HG03442 (cell line): ENCODE data around the gene BCL7C.
A peak's percentile ranks its signal among the peaks of the same experiment; 100 is the strongest.

Experiments used
- ATAC-seq: cut with Tn5 transposase; IDR thresholded peaks from one replicate; pipeline ENCODE4 v1.9.1; 2021; ENCODE audit warnings: mild to moderate bottlenecking, moderate library complexity; ENCODE audit not compliant: unreplicated experiment

BCL7C gene

DNA sequence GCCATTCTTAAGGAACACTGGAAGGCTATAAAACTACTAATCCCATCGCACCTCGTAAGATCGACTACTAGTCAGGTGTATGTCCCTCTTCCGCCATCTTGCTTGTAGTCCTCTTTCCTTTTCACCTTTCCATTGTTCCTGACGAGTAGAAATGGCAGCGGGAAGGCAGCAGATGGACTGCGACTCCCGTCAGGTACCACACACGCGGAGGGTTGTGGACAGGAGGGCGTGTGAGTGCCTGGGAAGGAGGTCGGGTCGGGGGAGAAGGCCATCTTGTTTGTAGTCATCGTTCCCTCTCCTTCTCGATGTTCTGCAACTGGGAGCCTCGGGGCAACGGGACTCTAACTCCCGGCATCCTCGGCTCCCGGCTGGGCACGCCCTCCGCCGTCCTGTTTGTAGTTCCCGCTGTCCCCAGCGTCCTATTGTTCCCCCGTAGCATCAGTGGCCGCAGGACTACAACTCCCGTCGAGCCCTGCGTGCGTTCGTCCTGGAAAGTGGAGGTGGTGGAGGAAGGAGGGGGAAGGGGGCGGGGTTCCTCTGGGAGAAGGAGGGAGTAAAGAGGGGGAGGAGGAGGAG lies 29.2 kb upstream of the BCL7C start:
- peak; percentile 53 for ATAC-seq

DNA sequence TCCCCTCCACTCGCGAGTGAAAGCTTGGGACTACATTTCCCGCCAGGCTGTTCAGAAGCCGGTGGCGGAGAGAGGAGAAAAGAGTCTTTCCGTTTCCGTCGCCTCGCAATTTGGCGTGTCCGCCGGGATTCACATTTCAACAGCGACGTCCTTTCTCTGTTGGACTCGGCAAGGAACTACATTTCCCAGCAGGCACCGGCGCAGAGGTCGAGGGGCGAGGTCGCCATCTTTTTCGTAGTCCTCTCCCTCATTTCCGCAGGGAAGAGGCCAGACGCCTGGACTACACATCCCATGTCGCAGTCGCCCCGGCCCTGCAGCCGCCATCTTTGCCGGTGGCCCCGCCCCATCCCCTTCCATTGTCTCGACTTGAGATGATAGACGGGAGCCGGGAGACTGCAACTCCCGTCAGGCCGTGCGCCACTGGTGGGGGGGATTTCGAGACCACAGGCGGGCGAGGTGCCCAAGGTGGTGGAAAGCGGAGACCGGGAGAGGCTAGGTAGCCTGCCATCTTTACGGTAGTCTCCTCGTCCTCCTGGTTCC lies 28.6 kb upstream of the BCL7C start:
- ATAC-seq: peak; percentile 72

DNA sequence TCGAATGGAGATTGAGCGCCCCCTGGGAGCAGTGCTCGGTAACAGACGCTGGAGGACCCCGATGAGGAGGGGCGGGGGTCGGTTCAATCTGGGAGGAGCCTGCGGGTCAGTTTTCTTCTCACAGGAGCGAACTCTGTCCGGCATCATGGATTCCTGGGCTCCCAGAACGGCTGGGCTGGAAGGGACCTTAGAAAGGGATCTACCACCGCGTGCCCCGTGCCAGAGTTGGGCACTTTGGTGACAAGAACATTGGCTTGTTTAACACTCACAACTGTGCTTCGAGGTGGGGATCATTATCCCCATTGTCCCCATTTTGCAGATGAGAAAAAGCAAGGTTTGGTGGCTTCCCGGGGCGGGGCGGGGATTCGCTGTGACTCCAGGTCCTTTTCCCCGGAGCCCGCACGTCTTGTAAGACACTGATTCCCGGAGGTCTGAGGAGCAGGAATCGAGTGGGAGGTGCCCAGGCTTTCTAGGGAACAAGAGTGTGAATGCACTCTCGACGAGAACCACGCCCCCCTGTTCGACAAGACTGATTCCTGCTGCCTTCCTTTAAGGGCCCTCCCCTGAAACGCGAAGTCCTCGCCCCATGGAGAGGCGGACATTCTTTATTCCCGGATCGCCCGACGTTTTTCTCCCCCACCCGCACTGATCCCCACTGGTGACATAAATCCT lies 28.0 kb upstream of the BCL7C start:
- ATAC-seq: no peak

DNA sequence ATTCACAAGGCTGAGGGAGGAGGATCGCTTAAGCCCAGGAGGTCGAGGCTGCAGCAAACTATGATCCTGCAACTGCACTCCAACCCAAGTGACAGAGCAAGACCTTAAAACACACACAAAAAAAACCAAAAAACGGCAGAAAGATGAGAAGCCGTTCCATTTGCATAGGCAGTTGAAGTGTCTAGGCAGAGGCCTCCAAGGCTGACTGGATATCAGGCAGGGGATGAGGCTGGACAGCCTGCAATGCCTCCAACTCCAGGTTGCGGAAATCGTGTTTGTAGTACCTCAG lies 27.5 kb upstream of the BCL7C start:
- no peak for ATAC-seq

DNA sequence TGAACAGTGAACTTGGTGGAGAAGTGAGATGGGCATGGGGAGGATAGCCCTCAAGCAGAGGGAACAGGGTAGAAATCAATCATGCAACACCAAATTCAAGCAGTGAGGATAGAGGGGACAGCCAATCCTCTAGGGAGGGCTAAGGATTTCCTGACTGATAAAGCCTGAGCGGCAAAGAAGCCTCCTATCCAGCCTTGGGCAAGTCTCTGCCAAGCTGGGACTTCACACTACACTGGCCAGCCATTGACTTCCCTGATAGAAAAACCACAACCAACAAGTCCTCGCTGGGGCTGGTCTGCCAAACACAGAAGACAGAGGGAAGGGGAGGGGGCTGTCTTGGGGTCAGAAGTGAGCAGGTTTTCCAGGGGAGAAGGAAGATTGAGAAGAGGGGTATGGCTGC lies 27.0 kb upstream of the BCL7C start:
- ATAC-seq: no peak

DNA sequence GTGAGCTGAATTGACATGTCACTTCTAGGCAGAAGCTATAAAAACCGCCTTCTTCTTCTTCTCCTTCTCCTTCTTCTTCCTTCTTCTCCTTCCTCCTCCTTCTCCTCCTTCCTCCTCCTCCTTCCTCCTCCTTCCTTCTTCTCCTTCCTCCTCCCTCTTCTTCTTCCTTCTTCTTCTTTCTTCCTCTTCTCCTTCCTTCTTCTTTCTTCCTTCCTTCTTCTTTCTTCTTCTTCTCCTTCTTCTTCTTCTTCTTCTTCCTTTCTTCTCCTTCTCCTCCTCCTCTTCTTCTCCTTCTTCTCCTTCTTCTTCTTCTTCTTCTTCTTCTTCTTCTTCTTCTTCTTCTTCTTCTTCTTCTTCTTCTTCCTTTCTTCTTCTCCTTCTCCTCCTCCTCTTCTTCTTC lies 24.7 kb upstream of the BCL7C start:
- ATAC-seq: no peak

DNA sequence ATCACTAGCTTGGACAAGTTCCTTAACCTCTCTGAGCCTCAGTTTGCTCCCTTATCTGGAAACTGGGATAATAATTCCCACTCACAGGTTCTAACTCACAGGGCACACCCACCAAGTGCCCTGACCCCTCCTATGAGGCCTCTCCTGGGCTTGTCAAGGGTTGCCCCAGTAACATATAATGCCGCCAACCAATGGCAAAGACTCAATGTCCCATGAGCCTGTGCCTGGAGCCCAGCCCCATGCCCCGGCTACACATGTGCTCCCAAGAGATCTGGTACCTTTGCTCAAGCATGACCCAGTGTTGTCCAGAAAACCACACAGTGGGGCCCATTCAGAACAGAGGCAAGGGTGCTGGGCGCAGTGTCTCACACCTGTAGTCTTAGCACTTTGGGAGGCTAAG lies 21.0 kb upstream of the BCL7C start:
- no peak for ATAC-seq

DNA sequence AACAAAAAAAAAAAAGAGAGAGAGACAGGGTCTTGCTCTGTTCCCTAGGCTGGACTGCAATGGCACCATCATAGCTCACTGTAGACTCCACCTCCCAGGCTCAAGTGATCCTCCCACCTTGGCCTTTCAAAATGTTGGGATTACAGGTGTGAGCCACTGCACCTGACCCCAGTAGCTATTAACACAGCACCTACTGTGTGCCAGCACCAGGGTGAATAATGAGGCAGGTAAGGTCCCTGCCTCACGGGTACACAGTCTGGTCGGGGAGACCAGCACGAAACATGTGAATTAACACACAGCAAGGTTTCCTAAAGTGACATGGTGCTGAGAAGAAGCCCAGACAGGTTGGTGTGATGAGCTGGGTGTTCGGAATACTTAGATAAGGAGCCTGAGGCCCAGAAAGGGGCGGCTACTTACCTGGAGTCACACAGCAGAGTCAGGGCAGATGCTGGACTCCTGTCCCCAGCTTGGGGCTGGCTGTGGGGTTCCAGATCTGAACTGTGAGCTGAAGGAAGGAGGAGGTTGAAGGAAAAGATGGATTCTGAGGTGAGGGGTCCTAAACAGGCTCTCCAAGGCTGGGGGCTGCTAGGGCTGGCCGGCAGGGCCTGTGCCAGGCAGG lies 19.0 kb upstream of the BCL7C start:
- ATAC-seq: no peak

DNA sequence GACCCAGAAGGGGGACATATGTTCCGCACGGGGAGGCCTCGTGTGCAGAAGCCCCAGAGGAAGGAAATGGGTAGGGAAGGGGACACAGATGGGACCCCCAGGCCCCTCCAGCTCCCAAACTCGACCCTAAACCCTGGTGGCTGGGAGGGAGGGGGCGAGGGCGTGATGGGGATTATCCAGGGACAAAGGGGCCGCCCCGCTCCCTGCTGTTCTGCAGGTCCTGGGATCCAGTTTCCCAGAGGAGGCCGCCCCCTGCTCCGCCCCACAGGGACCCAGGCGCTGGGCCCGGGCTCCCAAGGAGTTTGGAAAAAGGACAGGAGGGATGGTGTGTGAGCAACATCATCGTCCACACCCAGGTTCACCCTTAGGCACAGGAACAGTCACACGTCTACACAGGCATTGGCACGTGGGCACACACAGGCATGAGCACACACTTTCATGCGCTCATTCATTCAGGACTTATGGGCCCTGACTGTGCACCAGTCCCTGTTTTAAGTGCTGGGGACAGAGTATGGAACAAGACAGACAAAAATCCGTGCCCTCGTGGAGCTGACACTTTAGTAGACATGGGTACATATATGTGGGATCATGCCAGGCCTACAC lies 16.7 kb upstream of the BCL7C start:
- no peak for ATAC-seq

DNA sequence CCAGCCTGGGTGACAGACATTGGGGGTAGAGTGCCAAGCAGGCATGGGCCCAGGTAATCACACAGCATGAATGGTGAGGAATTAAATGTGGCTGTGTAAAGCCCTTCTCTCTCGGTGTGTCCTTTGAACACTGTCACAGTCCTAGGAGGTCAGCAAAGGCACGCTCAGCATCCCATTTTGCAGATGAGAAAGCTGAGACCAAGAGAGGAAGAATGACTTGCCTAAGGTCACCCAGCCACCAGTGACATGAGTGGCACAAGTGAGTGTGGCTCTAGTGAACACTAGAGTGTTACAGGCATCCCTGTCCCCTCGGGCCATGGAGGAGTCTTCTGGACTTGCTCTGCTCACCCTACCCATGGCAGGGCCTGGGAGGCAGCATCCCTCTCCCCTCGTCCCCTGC lies 13.2 kb upstream of the BCL7C start:
- ATAC-seq: no peak

DNA sequence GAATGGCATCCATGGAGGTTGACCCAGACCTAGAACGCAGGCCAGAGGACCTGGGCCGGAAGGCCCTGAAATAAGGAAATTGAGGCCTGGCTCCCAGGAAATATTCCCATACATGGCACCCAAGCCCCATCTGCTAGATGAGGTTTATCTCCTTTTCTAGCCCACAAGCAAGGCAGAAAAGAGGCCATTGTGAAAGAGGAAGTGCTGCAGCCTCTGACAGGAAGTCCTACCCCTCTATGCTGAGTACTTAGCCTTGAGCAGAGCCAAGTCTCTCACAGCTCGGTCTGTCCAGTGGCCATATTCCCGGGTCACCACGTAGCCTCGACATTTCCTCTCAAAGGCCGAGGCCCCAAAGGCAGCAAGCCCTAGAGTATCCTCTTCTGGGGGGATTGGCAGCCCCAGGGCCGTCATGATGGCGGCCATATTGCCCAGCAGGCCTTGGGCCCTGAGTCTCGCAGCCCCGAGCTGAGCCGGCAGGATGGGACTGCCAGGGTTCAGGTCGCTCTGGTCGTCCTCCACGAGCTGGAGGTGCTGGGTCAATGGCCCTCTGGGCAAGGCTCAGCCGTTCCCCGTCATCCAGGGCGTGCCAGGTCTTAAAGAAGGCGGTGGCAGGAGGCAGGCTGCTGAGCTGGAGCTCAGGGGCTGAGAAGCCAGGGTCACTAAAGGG lies 10.4 kb upstream of the BCL7C start:
- ATAC-seq: no peak

DNA sequence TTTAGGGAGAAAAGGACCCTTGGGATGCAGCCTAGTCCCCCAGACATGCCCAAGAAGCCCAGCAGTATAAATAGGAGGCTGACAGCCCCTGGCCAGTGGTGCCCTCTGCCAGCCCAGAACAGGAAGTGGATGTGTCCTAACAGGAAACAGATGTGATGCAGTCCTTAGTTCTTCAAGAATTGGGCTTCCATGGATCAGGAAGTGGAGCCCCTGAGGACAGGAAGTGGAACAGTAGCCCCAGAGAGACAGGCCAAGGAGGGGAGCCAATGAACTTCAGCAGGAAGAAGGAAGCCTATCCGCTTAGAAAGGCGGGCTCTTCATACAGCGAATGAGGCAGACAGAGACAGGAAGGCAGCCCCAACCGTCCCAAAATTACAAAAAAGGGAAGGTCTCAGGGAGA lies 9.7 kb upstream of the BCL7C start:
- ATAC-seq: no peak

DNA sequence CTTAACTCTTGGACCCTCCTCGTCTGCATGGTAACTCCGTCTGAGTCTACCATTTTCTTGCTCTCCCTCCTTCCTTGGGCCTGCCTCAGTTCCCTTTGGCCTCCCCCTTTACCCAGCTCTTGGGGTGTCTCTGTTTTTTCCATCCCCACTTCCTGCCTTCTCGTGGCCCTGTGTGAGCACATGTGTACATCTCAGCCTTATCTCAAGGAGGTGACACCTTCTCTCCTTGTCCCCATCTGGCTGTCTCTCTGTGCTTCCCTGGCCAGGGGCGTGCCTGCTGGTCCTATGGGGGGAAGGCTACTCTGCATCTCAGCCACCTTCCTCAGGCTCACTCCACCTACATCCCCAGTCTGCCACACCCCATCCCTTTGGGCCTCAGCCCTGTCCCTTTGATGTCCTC lies 9.1 kb upstream of the BCL7C start:
- no peak for ATAC-seq

DNA sequence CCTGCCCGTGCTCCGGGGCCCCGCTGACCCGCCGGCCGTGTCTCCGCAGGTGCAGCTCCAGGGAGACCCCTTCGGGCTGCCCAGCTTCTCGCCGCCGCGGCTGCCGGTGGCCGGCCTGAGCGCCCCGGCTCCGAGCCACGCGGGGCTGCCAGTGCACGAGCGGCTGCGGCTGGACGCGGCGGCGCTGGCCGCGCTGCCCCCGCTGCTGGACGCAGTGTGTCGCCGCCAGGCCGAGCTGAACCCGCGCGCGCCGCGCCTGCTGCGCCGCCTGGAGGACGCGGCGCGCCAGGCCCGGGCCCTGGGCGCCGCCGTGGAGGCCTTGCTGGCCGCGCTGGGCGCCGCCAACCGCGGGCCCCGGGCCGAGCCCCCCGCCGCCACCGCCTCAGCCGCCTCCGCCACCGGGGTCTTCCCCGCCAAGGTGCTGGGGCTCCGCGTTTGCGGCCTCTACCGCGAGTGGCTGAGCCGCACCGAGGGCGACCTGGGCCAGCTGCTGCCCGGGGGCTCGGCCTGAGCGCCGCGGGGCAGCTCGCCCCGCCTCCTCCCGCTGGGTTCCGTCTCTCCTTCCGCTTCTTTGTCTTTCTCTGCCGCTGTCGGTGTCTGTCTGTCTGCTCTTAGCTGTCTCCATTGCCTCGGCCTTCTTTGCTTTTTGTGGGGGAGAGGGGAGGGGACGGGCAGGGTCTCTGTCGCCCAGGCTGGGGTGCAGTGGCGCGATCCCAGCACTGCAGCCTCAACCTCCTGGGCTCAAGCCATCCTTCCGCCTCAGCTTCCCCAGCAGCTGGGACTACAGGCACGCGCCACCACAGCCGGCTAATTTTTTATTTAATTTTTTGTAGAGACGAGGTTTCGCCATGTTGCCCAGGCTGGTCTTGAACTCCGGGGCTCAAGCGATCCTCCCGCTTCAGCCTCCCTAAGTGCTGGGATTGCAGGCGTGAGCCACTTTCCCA lies 8.4 kb upstream of the BCL7C start:
- ATAC-seq: no peak

DNA sequence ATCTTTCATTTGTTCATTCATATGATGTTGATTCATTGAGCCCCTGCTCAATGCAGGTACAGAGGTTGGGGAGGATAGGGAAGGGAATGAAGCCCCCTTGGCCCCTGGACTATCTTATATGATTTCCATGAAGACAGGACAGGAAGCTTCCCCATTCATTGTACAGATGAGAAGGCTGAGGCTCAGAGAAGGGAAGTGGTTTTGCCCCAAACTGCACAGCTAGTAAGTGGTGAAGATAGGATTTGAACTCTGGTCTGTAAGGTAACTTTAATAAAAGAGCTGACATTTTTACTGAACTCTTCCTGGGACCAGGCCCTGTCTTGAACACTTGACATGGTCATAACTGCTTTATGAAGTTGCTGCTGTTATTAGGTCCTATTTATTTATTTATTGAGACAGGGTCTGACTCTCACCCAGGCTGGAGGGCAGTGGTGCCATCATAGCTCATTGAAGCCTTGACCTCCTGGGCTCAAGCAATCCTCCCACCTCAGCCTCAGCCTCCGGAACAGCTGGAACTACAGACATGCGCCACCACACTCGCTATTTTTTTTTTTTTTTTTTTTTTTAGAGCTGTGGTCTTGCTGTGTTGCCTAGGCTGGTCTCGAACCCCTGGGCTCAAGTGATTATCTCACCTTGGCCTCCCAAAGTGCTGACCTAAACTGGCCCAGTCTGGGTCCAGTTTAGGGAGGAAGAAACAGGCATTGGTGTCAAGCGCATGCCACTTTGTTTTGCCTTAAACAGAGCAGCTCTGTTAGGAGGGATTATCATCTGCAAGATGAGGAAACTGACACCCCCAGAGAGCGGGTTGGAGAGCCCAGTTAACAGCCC lies 7.5 kb upstream of the BCL7C start:
- no peak for ATAC-seq

DNA sequence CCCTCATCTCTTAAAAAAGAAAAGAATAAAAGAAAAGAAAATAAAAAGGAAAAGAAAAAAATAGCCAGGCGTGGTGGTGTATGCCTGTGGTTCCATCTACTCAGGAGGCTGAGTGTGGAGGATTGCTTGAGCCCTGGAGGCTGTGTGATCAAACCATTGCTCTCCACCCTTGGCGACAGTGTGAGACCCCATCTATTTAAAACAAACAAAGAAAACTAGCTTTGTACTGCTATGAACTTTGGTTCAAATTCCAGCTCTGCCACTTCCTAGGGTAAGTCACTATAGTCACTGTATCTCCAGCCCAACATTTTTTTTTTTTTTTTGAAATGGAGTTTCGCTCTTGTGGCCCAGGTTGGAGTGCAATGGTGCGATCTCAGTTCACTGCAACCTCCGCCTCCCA lies 6.7 kb upstream of the BCL7C start:
- no peak for ATAC-seq

DNA sequence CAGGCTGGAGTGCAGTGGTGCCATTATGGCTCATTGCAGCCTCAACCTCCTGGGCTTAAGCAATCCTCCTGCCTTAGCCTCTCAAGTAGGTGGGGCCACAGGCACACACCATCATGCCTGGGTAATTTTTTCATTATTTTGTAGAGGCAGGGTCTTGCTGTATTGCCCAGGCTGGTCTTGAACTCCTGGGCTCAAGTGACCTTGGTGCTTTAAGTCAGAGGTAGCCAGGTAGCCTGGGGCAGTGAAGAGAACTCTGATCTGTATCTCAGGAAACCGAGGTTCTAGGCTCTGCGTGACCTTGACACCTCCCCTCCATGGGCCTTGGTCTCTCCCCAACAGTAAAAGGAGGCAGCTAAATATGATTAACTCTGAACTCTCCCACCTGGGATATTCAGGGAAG lies 5.9 kb upstream of the BCL7C start:
- ATAC-seq: no peak

DNA sequence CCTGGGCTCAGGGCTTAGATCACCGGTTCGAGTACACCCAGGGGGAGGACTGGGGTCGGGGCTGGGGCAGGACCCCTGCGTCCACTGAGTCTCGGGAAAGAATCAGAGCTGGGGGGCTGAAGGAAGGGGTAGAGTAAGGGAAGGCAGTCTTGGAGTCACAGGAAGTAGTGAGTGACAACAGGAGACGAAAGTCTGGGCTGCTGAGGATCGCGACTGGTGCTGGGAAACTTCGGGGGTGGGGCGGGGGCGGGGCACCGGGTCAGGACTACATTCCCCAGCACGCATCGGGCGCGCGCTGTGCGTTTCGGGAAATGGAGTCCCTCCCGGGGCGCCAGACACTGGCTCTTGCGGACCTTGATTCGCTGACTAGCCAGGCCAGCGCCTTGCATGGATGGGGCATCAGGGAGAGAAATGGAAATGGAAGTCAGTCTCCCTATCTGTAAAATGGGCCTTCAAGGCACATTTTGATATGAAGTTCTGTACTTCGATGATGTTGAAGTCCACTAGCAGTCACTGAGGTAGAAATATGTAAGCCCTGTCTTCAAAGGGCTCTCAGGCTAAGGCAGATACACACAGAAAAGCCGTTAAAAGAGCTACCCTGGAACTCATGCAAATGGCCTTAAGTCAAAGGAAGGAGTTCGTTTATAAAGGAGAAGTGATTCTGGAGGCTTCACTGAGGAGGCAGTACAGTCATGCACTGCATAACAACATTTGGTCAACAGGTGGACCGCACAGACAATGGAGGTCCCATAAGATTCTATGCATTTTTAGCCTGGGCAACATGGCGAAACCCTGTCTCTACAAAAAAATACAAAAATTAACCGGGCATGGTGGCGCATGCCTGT lies 3.2 kb upstream of the BCL7C start:
- ATAC-seq: peak; percentile 36
